ENCODE data around the gene MYLIP.

MYLIP gene

DNA sequence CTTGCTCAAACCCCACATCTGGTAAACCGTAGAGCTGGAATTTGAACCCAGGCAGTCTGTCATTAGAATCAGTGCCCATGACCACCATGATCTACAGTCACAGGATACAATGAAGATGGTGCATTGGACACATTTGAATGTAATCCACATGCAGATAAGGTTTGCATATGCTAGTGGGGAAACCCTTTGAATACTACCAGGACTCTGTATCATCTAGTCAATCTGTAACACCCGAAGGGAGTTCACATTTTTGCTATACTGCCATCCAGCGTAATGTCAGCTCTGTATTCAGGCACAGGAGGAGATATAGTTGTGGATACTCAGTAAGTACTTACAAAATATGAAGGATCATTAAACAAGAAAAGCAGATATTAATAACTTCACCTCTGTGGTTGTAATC is 40.5 kb upstream of the MYLIP start:
- TF ChIP-seq, protein P1, sequence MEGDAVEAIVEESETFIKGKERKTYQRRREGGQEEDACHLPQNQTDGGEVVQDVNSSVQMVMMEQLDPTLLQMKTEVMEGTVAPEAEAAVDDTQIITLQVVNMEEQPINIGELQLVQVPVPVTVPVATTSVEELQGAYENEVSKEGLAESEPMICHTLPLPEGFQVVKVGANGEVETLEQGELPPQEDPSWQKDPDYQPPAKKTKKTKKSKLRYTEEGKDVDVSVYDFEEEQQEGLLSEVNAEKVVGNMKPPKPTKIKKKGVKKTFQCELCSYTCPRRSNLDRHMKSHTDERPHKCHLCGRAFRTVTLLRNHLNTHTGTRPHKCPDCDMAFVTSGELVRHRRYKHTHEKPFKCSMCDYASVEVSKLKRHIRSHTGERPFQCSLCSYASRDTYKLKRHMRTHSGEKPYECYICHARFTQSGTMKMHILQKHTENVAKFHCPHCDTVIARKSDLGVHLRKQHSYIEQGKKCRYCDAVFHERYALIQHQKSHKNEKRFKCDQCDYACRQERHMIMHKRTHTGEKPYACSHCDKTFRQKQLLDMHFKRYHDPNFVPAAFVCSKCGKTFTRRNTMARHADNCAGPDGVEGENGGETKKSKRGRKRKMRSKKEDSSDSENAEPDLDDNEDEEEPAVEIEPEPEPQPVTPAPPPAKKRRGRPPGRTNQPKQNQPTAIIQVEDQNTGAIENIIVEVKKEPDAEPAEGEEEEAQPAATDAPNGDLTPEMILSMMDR (IDR thresholded peaks at IDR 0.05; ENCODE audit: insufficient read depth, missing control alignments): no peak
- DNase-seq (ENCODE audit: insufficient read length, low spot score): no peak
- FAIRE-seq: no peak

DNA sequence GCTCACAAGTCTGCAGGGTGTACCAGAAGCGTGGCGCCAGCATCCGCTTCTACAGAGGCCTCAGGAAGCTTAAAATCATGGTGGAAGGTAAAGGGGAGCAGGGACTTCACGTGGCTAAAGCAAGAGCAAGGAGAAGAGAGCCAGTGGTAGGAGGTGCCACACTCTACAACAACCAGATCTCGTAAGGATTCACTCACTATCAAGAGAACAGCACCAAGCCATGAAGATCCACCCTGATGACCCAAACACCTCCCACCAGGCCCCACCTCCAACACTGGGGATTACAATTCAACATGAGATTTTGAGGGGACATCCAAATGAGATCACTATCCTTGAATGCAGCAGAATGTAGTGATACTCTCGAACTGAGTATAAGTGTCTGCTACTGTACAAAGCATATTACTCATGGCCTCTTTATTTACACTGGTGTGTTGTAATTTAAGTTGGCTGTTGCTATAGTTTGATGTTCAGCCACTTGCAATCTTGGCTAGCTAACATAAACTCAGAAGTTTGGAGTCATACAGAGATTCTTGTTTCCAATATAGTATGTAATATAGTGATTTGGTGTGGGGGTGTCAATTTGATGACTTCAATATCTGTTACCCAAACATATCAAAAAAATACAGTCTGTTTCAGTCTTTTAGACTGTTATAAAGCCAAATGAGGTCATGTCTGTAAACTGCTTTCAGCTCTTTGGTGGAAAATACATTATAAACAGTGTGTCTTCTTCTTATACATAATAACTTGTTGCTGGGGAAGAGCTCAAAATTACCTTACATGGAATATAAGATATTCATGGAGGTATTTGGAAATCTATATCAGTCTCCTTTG is 39.4 kb upstream of the MYLIP start:
- TF ChIP-seq, protein P1 (IDR thresholded peaks at IDR 0.05; ENCODE audit: insufficient read depth, missing control alignments): no peak
- DNase-seq (ENCODE audit: insufficient read length, low spot score): no peak
- FAIRE-seq: no peak

DNA sequence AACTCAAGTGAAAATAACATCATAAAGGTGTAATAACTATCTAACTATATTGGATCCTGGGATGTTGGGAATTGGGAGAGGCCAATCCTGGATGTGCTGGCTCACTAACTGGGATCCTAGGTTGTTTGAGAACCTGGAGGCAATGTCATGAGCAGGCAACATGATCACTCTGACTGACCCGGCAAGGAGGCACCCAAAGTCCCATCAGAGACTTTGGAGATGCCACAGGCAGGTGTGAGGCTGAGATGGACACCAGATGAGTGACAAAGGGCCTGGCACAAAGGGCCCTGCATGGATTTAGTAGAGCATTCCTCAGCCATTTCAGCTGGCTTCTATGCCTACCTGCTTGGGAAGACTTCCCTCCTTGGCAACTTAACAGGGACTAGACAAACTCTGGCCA is 38.4 kb upstream of the MYLIP start:
- TF ChIP-seq, protein P1 (IDR thresholded peaks at IDR 0.05; ENCODE audit: insufficient read depth, missing control alignments): no peak
- DNase-seq (ENCODE audit: insufficient read length, low spot score) (no peak), FAIRE-seq (no peak)

DNA sequence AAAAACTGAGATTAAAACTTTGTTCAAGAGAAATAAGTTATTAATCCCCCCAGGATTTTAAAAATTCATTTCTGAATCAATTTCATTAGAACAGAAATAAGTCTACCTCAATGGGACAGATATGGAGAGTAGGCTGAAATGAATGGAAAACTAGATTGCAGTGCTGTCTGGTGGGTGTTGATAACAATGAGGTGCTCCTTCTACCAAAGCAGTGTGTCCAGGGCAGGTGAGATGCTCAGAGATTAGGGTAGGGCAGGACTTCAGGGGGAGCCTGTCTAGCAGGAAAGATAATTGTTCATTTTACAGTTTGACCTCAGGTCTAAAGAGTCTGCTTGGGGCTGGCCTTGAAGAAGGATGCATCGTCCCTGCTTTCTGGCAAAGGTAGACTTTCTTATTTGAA is 38.0 kb upstream of the MYLIP start:
- FAIRE-seq (no peak), DNase-seq (ENCODE audit: insufficient read length, low spot score) (no peak)
- TF ChIP-seq, protein P1 (IDR thresholded peaks at IDR 0.05; ENCODE audit: insufficient read depth, missing control alignments): no peak

DNA sequence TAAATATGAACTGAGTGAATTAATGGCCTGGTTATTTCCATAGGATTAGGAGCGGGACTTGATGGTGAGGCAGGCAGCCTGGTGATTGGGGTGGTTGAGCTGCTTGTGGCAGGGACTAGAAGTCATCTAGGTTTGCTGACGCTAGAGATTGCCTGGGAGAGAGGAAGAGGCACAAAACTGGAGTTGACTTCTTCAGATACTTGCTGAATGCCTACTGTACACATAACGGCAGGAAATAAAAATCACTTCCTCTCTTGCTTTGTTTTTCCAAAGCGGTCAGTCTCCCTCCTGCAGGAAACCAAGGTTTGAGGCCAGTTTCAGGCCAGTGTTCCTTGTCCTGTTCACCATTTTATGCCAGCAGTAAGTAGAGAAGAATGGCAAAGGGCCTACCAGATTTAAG is 36.7 kb upstream of the MYLIP start:
- no peak for DNase-seq (ENCODE audit: insufficient read length, low spot score)
- TF ChIP-seq, protein P1 (IDR thresholded peaks at IDR 0.05; ENCODE audit: insufficient read depth, missing control alignments): no peak
- FAIRE-seq: no peak

DNA sequence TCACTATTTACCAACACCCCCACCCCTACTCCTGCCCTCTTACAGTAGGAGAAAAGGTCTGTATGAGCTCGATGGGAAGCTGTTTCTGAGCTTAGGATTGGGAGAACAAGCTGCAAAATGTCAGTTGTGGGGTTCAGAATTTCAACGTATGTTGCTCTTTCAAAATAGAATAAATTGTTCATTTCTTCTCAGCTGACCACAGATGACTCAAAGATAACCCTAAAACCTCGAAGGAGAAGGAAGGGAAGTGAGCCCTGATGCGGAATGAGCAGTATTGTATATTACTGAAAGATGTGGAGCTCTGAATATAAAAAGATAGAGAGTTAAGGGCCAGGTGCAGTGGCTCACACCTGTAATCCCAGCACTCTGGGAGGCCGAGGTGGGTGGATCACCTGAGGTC is 35.9 kb upstream of the MYLIP start:
- DNase-seq (ENCODE audit: insufficient read length, low spot score) (no peak), FAIRE-seq (no peak)
- TF ChIP-seq, protein P1 (IDR thresholded peaks at IDR 0.05; ENCODE audit: insufficient read depth, missing control alignments): no peak

DNA sequence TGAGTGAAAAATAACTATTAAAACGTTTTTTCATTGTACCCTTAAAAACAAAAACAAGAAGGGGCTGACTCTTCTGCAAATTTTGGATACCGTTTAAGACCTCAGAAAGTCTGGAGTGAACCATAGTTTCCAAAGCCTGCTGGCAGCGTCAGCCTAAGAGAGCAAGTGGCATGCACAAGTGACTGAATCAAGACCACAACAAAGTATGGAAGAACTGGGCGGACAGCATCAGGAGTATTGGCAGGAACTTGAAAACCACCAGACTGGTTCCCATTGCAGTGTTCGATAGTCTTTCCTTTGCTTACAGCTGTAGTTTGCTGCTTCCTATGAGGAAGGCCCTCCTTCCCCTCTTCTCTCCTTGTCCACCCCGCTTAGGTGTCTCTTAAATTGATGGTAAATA is 33.7 kb upstream of the MYLIP start:
- FAIRE-seq (no peak), DNase-seq (ENCODE audit: insufficient read length, low spot score) (no peak)
- TF ChIP-seq, protein P1 (IDR thresholded peaks at IDR 0.05; ENCODE audit: insufficient read depth, missing control alignments): no peak

Measured in D721Med (cell line).